T-helper 22 cell (primary cell): ENCODE data around the gene AP3S2.
"Not testable (repeated sequence)": the region's sequence is repeated elsewhere in the genome, so short reads cannot be mapped to it uniquely, and the experiment has no call there.

Experiments used
- DNase-seq: peaks from one replicate; pipeline ENCODE4 v3.0.0-alpha.2; 2020; ENCODE audit warnings: low read depth

AP3S2 gene

GRCh38 chr15:89834465-89835175 lies 59.2 kb downstream of the AP3S2 start:
- DNase-seq: not testable (repeated sequence)

DNA sequence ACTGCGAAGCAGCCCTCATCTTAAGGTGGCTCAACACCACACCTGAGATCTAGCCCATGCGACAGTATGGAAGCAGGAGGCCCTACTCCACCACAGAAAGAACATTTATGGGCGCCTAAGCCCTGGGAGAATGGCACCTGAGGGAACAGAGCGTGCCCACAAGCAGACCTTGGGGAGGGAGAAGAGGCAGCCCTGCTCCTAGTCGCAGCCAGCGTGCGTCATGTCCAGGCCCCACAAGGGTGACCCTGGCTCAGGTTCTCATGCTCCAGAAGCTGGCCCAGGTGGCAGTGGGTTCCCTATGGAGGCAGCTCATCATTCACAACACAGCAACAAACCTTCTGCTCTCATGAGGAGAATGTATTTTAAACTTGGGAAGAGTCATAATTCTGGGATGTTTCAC lies 59.8 kb downstream of the AP3S2 start:
- DNase-seq: no peak

GRCh38 chr15:89830639-89831038 lies 63.2 kb downstream of the AP3S2 start:
- no peak for DNase-seq

- no peak for DNase-seq
Observed at GRCh38 chr15:89829616-89830440, 64.0 kb downstream of the AP3S2 start.

DNA sequence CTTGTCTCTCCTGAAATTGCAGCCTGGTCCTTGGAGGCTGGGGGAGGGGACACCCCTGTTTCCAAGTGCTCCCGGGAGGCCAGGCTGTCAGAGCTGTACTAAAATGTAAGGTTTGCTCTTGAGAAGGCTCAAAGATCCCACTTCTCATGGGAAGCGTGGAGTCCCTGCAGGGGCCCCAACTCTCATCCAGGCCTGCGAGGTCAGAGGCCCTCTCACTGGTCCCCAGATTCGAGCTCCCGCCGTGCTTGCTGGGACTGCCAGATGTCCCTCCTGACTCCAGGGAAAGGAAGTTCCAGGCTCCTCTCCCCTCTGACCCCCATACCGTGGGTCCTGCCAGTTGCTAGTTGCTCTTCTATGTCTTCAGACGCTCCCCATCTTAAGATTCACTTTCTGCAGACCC lies 64.6 kb downstream of the AP3S2 start:
- no peak for DNase-seq

GRCh38 chr15:89828281-89829145 lies 65.3 kb downstream of the AP3S2 start:
- DNase-seq: no peak

GRCh38 chr15:89827829-89828228 lies 66.0 kb downstream of the AP3S2 start:
- no peak for DNase-seq

- DNase-seq: no peak
Observed at GRCh38 chr15:89826671-89827655, 66.8 kb downstream of the AP3S2 start.

DNA sequence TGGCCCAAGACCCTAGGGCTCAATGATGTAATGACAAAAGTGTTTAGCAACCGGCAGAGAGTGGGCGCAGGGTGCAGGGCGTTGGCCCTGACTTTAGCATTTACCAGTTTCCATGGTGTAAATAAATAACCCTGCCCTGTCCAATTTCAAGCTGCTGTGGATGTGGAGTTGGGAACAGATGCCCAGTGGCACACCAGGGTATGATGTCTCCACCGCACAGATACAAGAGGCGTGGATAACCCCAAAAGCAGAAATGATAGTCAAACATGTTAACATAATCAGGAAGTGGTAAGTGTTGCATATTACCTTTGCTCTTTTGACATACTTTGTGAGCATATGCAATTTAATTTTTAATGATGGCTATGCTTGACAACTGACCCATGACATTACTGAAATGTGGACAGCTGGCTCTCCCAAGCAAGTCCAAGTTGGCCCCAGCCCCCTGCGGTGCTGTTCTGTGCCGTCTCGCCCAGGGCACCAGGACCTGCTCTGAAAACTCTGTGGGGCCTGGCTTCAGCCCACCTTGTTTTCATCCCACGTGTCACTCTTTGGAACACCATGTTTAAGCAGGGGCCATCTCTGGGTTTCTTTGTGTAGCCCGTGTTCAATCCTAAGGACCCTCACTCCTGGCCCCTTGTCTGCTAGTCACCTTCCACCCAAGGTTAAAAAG lies 68.4 kb downstream of the AP3S2 start:
- no peak for DNase-seq

DNA sequence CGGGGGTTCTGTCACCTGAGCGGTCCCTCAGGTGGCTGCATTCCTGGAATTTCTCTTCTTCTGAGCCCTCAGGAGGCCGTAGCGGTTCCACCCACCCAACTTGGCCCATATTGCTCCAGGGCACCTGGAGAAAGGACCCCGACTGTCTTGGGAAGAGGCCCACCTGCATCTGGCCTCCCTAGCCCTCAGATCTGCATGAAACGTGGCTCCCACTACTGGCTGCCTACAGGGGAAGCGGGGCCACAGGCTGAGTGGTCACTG lies 69.3 kb downstream of the AP3S2 start:
- DNase-seq: no peak

- no peak for DNase-seq
Observed at GRCh38 chr15:89823836-89824606, 69.8 kb downstream of the AP3S2 start.

DNA sequence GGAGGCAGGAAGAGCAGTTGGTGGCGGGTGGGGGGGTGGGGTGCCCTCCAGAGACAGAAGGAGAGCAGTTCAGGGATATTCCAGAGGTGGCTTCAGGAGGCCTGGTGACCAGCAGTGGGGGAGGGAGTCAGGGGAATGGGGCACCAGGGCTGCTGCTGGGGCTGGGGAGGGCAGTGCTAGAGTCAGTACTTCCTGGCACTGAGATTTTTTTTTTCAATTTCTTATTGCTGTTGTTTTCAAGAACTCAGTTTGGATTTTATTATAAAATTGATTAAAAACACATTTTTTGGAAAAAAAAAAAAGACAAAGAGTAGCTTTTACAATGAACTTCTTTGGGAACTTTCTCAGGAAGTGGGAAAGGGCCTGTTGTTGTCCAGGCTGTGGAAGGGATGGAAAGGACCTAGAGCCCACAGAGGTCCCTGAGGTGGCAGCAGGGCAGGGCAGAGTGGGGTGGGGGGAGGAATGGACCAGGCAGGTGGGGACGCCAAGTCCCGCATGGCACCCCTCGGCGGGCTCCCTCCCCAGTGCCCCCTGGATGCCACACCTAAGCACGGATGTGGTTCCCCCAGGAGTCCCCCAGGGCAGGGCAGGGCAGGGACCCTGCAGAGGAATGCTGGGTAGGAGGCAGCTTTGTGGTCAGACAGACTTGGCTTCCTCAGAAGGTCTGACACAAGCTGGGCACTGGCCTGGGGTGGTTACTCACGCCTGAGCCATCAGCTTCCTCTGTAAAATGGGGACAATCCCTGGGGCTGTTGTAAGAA lies 70.7 kb downstream of the AP3S2 start:
- no peak for DNase-seq

DNA sequence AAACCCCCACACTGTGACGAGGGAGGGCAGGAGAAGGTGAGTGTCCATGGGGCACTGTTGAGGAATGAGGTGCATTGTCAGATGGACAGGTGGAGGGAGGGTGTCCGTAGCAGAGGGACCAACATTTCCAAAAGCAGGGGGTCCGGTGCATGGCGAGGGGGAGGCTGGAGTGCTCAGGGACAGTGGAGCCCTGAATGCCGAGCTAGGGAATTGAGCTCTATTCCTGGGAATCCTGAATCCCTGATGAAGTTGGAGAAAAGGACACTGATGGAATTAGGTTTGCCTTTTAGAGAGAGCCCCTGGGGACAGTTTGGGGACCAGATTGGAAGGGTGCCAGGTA lies 71.2 kb downstream of the AP3S2 start:
- no peak for DNase-seq

DNA sequence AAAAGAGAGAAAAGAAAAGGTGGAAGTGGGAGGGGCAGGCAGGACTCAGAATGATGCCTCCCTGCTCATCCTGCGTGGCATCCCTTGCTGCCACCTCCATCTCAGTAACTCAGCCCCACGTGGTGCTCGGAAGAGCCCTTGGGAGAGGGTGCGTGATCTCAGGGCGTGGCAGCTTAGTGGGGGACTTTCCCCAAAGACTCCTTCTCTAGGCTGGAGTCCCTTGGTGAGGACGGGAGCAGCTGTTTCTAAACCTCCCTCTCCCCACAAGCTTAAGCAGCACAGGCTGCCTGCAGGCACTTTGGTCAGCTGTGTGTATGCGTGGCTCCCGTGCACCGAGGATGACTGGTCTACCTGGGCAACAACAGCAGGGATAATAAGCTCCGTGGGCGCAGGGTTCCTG lies 71.8 kb downstream of the AP3S2 start:
- no peak for DNase-seq

- no peak for DNase-seq
Observed at GRCh38 chr15:89820666-89821611, 72.9 kb downstream of the AP3S2 start.

DNA sequence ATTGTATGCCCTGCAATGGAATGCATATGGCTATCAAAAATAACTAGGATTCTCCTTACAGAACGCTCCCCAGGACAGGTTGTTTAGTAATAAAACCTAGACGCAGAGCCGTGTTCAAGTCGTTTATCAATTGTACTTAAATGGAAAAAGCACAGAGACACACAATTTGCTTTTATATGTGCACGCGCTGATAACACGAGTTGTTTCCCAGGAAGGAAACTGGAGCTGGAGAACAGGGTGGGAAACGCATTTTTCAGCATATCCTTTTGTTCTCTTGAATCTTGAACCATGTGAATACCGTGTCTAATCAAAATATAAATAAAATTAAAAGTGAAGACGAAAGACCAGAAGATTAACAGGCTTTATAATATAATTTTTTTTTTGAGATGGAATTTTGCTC lies 75.5 kb downstream of the AP3S2 start:
- DNase-seq: no peak

GRCh38 chr15:89817701-89818280 lies 76.0 kb downstream of the AP3S2 start:
- no peak for DNase-seq

GRCh38 chr15:89815769-89816168 lies 78.0 kb downstream of the AP3S2 start:
- no peak for DNase-seq
